Chondrocyte (in vitro differentiated cells): ENCODE results near the gene CTXN3. TPM values are rescaled to one million over a fixed set of nuclear protein-coding genes. Genes with fewer than 3 reads are reported as not detected.
A peak's percentile ranks its signal among the peaks of the same experiment; 100 is the strongest.
"Not testable (repeated sequence)": the region's sequence is repeated elsewhere in the genome, so short reads cannot be mapped to it uniquely, and the experiment has no call there.

Experiments used
- DNase-seq: peaks from one replicate; pipeline ENCODE4 v3.0.0; 2021; ENCODE audit warnings: mixed read lengths, low spot score
- H3K27ac Mint-ChIP-seq: one replicate; pipeline ENCODE4 v1.8.0; 2021; ENCODE audit warnings: mild to moderate bottlenecking, moderate library complexity, mixed read lengths; ENCODE audit not compliant: unreplicated experiment
- H3K27me3 Mint-ChIP-seq: 2 replicates; pipeline ENCODE4 v1.8.0; 2021; ENCODE audit warnings: low read depth, mixed read lengths
- H3K36me3 Mint-ChIP-seq: 2 replicates; pipeline ENCODE4 v1.8.0; 2021; ENCODE audit warnings: low read depth, mixed read lengths
- H3K4me1 Mint-ChIP-seq: 2 replicates; pipeline ENCODE4 v1.8.0; 2021; ENCODE audit warnings: low read depth, mild to moderate bottlenecking, mixed read lengths
- H3K4me3 Mint-ChIP-seq: one replicate; pipeline ENCODE4 v1.8.0; 2021; ENCODE audit warnings: mild to moderate bottlenecking, moderate library complexity, mixed read lengths; ENCODE audit not compliant: unreplicated experiment
- H3K9me3 Mint-ChIP-seq: 2 replicates; pipeline ENCODE4 v1.8.0; 2021; ENCODE audit warnings: low read depth, mixed read lengths
- total RNA-seq: library from RNA; stranded (reverse); gene quantifications from 3 replicates; pipeline ENCODE4 v1.2.1, GENCODE V29; 2021
- TF ChIP-seq, protein P1 (sequence below): fragments of 200-600 bp; sonication (generic); IDR thresholded peaks from 2 replicates; pipeline ENCODE4 v1.5.0; 2021; ENCODE audit warnings: antibody characterized with exemption, mild to moderate bottlenecking, moderate library complexity

Gene CTXN3
- total RNA-seq, 1 donor from 2014 or later, result not detected

DNA sequence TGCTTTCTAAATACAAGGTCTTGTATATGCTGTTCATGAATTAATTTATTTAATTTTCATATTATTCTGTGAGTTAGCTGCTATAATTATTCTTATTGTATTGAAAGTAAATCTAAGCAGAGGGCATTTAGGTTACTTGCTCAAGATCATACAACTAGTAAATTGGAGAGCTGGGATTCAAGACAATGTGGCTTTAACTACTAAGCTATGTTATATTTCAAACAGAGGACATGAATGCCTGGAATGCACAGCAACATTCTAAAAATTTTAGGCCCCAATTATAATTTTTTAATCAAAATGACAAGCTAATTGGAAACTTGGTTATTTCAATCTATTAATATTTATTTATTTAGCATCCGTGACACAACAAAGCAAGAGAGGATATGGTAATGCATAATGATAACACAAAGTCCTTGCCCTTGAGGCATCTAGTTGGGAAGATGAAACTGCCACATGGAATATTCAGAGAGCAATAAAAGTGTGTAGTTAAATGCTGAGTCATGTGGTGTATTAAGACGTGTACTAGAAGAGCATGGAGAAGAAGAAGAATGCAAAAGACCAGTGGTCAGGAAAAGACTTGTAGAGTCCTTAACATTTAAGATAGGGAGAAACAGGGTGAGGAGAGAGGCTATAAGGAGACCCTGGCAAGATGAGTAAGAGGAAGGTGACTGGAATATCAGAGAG, 24.4 kb downstream of the CTXN3 start:
- H3K36me3 Mint-ChIP-seq, result peaks cover 6% of the 10 kb centered on the region
- H3K4me3 Mint-ChIP-seq, result no peak overlapping the region
- peak overlapping the region; percentile 30 for H3K27ac Mint-ChIP-seq
- H3K27me3 Mint-ChIP-seq, result no peaks in the 10 kb centered on the region
- TF ChIP-seq, protein P1, sequence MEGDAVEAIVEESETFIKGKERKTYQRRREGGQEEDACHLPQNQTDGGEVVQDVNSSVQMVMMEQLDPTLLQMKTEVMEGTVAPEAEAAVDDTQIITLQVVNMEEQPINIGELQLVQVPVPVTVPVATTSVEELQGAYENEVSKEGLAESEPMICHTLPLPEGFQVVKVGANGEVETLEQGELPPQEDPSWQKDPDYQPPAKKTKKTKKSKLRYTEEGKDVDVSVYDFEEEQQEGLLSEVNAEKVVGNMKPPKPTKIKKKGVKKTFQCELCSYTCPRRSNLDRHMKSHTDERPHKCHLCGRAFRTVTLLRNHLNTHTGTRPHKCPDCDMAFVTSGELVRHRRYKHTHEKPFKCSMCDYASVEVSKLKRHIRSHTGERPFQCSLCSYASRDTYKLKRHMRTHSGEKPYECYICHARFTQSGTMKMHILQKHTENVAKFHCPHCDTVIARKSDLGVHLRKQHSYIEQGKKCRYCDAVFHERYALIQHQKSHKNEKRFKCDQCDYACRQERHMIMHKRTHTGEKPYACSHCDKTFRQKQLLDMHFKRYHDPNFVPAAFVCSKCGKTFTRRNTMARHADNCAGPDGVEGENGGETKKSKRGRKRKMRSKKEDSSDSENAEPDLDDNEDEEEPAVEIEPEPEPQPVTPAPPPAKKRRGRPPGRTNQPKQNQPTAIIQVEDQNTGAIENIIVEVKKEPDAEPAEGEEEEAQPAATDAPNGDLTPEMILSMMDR, result no peak
- H3K9me3 Mint-ChIP-seq, result peaks cover 8% of the 10 kb centered on the region
- DNase-seq, result no peak
- H3K4me1 Mint-ChIP-seq, result peaks cover 8% of the 10 kb centered on the region

DNA sequence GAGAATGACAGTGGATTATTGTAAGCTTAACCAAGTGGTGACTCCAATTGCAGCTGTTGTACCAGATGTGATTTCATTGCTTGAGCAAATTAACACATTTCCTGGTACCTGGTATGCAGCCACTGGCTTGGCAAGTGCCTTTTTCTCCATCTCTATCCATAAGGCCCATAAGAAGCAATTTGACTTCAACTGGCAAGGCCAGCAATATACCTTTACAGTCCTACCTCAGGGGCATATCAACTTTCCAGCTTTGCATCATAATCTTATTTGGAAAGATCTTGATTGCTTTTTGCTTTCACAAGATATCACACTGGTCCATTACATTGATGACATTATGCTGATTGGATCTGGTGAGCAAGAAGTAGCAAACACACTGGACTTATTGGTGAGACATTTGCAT, 28.1 kb downstream of the CTXN3 start:
- not testable (repeated sequence) for H3K27me3 Mint-ChIP-seq, H3K27ac Mint-ChIP-seq, H3K4me3 Mint-ChIP-seq, H3K36me3 Mint-ChIP-seq, H3K9me3 Mint-ChIP-seq, DNase-seq
- H3K4me1 Mint-ChIP-seq, result peaks cover 16% of the 10 kb centered on the region

DNA sequence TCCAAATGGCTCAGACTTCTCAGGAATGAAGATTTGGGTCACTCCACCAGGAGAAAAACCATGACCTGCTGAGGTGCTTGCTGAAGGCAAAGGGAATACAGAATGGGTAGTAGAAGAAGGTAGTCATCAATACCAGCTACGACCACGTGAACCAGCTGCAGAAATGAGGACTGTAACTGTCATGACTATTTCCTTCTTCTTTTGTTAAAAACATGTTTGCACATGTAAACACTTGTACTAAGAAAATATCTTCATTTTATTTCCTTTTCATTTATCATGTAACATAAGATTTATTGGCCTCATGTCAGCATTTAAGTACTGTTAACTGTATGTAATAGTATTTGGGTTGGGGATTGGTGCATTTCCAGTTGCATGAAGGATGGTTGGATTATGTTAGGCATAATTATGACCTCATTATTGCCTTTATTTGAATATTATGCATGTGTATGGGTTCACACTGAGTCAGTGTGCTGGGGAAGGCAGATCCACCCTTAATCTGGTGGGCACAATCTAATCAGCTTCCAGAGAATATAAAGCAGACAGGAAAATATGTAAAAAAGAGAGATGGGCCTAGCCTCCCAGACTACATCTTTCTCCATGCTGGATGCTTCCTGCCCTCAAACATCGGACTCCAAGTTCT, 30.9 kb downstream of the CTXN3 start:
- not testable (repeated sequence) for H3K36me3 Mint-ChIP-seq, H3K27me3 Mint-ChIP-seq, DNase-seq, H3K4me3 Mint-ChIP-seq, H3K27ac Mint-ChIP-seq
- Mint-ChIP-seq H3K4me1 (peaks cover 25% of the 10 kb centered on the region), H3K9me3 (peaks cover 20% of the 10 kb centered on the region)

DNA sequence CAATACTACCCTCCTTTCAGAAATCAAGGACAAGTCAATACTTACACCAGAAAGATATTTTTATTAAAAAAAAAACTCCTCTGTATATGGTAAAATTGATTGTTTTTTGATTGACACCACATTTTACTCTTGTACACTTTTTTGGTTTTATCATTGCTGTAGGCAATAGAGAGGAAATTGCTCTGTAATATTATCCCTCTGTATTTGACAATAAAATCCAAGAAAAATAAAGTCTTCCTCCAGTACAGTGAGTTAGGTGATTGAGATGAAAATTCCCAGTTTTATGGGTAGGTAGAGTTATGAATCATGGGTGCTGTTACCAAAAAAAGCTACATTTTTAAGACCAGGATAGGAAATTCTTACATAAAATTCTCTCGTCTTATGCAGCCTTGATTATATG, 31.7 kb downstream of the CTXN3 start:
- Mint-ChIP-seq H3K9me3 (peaks cover 15% of the 10 kb centered on the region), H3K36me3 (peaks cover 5% of the 10 kb centered on the region), H3K27me3 (no peaks in the 10 kb centered on the region), H3K4me3 (no peak overlapping the region), H3K4me1 (peaks cover 31% of the 10 kb centered on the region), H3K27ac (no peak overlapping the region)
- no peak for DNase-seq
- TF ChIP-seq, protein P1, result no peak

DNA sequence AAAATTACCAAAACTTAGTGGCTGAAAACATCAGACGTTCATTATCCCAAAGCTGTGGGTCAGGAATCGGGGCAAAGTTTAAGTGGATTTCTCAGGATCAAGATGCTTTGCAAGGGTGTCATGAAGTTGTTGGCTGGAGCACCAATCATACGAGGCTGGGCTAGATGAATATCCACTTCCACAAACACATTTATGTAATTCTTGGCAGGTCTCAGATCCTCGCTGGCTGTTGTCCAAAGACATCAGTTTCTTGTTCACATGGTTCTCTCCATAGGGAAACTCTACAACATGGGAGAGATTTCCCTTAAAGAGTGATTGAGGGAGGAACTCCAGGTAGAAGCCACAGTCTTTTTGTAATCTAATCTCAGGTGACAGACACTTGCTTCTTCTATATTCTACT, 34.1 kb downstream of the CTXN3 start:
- no peaks in the 10 kb centered on the region for H3K27me3 Mint-ChIP-seq
- no peak overlapping the region for H3K27ac Mint-ChIP-seq
- TF ChIP-seq, protein P1, result no peak
- peaks cover 12% of the 10 kb centered on the region for H3K9me3 Mint-ChIP-seq
- peaks cover 2% of the 10 kb centered on the region for H3K36me3 Mint-ChIP-seq
- H3K4me3 Mint-ChIP-seq, result no peak overlapping the region
- peaks cover 41% of the 10 kb centered on the region for H3K4me1 Mint-ChIP-seq
- no peak for DNase-seq

DNA sequence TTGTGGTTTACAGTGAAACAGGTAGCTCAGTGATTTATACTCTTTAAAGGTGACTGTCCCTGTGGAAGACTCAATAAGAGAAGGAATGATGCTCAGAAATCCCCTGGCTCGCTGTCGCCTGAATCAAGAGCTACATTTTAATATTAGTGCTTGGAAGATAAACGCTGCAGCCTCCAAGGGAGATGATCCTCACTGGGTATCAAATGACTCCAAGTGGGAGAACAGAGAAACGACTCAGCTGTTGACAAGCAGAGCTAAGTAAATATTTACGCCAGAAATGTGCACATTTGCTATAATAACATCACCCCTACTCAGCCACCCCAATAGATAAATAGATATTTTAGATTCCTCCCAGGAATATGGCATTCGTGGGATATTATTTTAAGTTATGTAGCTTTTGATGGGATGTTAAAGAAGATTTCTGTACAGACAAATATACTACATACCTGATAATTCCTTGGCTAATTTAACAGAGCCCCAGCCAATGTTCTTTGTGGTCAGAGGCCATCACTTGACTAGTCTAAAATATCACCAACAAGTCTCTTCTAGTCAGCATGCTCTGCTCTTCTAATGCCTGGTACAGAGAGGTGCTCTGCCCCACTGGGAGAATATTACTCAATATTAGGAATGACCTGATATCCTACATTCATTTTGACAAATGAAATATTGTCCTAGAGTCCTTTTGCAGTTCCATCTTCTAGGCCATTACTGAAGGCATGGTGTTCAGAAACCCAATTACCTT, 36.0 kb downstream of the CTXN3 start:
- H3K27me3 Mint-ChIP-seq, result no peaks in the 10 kb centered on the region
- TF ChIP-seq, protein P1, result no peak
- H3K4me3 Mint-ChIP-seq, result no peak overlapping the region
- H3K4me1 Mint-ChIP-seq, result peaks cover 41% of the 10 kb centered on the region
- no peaks in the 10 kb centered on the region for H3K36me3 Mint-ChIP-seq
- H3K27ac Mint-ChIP-seq, result no peak overlapping the region
- peaks cover 12% of the 10 kb centered on the region for H3K9me3 Mint-ChIP-seq
- no peak for DNase-seq
